Esophagus (tissue), 2 donors: ENCODE data around the gene ITGA11. TPM values are rescaled to one million over a fixed set of nuclear protein-coding genes. Genes with fewer than 3 reads are reported as not detected.

Source experiments
- H3K27ac ChIP-seq, 2 donors: one replicate each; pipeline ENCODE4 v1.5.1; 2013; ENCODE audit warnings: low read depth in 2 of 2, mild to moderate bottlenecking in 2 of 2, inconsistent platforms in 1 of 2, low read length in 1 of 2, moderate library complexity in 1 of 2
- H3K27me3 ChIP-seq, 2 donors: one replicate each; pipeline ENCODE4 v1.6.1; 2013; ENCODE audit warnings: low read length in 2 of 2, control low read depth in 1 of 2, mild to moderate bottlenecking in 1 of 2; ENCODE audit not compliant: insufficient read depth in 2 of 2, control insufficient read depth in 1 of 2
- H3K36me3 ChIP-seq, 2 donors: one replicate each; pipeline ENCODE4 v1.6.1; 2013; ENCODE audit warnings: low read length in 1 of 2; ENCODE audit not compliant: control insufficient read depth in 2 of 2, insufficient read depth in 2 of 2
- H3K4me1 ChIP-seq, 2 donors: one replicate each; pipeline ENCODE4 v1.6.1; 2013; ENCODE audit warnings: low read length in 1 of 2; ENCODE audit not compliant: control insufficient read depth in 2 of 2, insufficient read depth in 2 of 2
- H3K4me3 ChIP-seq, 2 donors: one replicate each; pipeline ENCODE4 v1.5.1; 2013; ENCODE audit warnings: low read length in 2 of 2, mild to moderate bottlenecking in 2 of 2, low read depth in 1 of 2, moderate library complexity in 1 of 2
- H3K9me3 ChIP-seq, 2 donors: one replicate each; pipeline ENCODE4 v1.6.1; 2013; ENCODE audit warnings: mild to moderate bottlenecking in 2 of 2, low read depth in 1 of 2, low read length in 1 of 2, moderate library complexity in 1 of 2; ENCODE audit not compliant: control insufficient read depth in 2 of 2, insufficient read depth in 1 of 2
- WGBS, 2 donors: extraction: QIAGEN DNeasy Blood & Tissue Kit; methylation state at CpG; one replicate each; pipeline ENCODE4 v1.1.7; 2013; 5-methylcytosine and 5-hydroxymethylcytosine counted together
- polyA plus RNA-seq, 2 donors: library from polyadenylated mRNA; stranded (reverse); fragments of 200-250 nt; gene quantifications; one replicate each; pipeline ENCODE4 v1.2.3, GENCODE V29; 2013
- donor health status: healthy with polysubstance abuse.
- donor health status: Bipolar disorder and iron deficiency.

The ITGA11 gene, protein sequence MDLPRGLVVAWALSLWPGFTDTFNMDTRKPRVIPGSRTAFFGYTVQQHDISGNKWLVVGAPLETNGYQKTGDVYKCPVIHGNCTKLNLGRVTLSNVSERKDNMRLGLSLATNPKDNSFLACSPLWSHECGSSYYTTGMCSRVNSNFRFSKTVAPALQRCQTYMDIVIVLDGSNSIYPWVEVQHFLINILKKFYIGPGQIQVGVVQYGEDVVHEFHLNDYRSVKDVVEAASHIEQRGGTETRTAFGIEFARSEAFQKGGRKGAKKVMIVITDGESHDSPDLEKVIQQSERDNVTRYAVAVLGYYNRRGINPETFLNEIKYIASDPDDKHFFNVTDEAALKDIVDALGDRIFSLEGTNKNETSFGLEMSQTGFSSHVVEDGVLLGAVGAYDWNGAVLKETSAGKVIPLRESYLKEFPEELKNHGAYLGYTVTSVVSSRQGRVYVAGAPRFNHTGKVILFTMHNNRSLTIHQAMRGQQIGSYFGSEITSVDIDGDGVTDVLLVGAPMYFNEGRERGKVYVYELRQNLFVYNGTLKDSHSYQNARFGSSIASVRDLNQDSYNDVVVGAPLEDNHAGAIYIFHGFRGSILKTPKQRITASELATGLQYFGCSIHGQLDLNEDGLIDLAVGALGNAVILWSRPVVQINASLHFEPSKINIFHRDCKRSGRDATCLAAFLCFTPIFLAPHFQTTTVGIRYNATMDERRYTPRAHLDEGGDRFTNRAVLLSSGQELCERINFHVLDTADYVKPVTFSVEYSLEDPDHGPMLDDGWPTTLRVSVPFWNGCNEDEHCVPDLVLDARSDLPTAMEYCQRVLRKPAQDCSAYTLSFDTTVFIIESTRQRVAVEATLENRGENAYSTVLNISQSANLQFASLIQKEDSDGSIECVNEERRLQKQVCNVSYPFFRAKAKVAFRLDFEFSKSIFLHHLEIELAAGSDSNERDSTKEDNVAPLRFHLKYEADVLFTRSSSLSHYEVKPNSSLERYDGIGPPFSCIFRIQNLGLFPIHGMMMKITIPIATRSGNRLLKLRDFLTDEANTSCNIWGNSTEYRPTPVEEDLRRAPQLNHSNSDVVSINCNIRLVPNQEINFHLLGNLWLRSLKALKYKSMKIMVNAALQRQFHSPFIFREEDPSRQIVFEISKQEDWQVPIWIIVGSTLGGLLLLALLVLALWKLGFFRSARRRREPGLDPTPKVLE
- under 1 TPM; 0.14 to 0.45 TPM for polyA plus RNA-seq

DNA sequence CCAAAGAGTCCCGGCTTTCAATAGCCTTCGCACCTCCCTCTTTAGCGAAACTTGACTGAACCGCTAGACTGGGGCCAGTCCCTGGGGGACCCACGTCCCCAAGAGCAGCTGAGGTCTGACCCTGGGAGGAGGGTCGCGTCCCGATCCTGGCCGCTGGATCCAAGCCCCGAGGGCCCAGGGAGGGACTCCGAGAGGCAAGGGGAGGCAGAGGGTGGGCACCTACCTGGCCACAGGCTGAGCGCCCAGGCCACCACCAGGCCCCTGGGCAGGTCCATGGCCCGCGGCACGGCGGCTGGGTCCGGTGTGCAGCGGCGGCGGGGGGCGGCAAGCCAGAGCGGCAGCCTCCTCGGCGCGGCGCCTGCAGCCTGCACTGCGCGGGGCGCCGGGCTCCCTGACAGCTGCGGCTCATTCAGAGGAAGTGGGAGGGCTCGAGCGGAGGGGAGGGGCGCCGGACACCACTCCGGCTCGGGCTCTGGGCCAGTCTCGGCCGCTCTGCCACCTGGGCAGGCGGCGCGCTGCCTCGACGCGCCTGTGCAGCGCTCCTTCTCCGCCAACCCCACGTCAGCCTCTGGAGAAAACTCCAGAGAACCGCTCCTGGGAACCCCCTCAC is at the start of gene ITGA11:
TSS of gene ITGA11 (minus strand) at position 372 of the 610 bp plus-strand sequence. CDS start at position 275, 97 bp downstream.
- Histone ChIP-seq H3K27me3 (no peaks in the 10 kb centered on the region), H3K36me3 (no peaks in the 10 kb centered on the region), H3K4me3 (peak within 1 kb of the TSS; percentile 13 to 25), H3K27ac (no peak within 1 kb of the TSS), H3K4me1 (peaks cover 0 to 8% of the 10 kb centered on the region in 2 donors), H3K9me3 (no peaks in the 10 kb centered on the region)
- WGBS, 2 donors, result 1 to 2% methylated on average over 34 to 49 of the region's 49 CpGs

DNA sequence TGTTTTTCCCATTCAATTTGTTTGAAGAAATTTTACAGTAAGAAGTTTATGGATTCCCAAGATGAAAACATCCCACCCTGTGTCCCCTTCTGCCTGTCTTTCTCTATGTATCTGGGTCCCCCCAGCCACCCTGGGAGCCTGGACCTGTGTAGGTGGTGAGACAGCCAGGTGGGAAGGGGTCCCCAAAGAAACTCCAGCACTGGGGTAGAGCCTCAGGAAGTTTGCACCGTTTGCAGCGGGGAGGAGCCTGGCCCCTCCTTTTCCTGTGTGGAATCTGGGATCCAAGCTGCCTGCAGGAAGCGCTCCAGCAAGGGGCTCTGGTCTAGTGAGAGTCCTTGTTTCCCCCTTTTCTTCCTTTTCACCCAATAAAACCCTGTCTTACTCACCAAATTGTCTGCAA is 49.4 kb upstream of the ITGA11 start:
- Histone ChIP-seq H3K4me1 (peaks cover 0 to 5% of the 10 kb centered on the region in 2 donors), H3K4me3 (no peak overlapping the region), H3K27me3 (no peaks in the 10 kb centered on the region), H3K9me3 (no peaks in the 10 kb centered on the region), H3K27ac (no peak overlapping the region), H3K36me3 (no peaks in the 10 kb centered on the region)
- WGBS, 2 donors, result 75 to 80% methylated on average over 3 of the region's 3 CpGs

DNA sequence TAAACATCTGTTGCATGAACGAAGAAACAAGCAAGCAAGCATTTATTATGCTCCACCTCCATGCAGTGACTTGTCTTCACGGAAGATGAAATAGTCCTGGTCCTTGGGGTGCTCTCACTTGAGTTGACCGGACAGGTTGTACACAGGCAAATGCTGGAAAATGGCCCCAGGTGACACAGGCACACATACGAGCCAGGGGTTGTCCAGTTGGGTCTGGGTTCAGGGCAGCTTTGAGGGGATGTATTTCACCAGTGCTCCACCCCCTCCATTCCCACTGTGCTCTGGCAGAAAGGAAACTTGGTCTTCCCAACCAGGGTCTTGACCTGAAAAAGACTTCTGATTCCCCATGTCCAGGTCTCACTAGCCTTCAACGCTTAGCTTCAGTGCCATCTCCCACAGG is 48.3 kb upstream of the ITGA11 start:
- WGBS, 2 donors, result 79 to 92% methylated on average over 5 of the region's 5 CpGs
- Histone ChIP-seq H3K4me3 (no peak overlapping the region), H3K4me1 (peaks cover 0 to under 1% of the 10 kb centered on the region in 2 donors), H3K9me3 (no peaks in the 10 kb centered on the region), H3K27ac (no peak overlapping the region), H3K36me3 (no peaks in the 10 kb centered on the region), H3K27me3 (no peaks in the 10 kb centered on the region)

- 76 to 82% methylated on average over 4 of the region's 4 CpGs for WGBS, 2 donors
- Histone ChIP-seq H3K4me3 (no peak overlapping the region), H3K27me3 (no peaks in the 10 kb centered on the region), H3K9me3 (no peaks in the 10 kb centered on the region), H3K4me1 (no peaks in the 10 kb centered on the region), H3K36me3 (no peaks in the 10 kb centered on the region), H3K27ac (no peak overlapping the region)
Measured at GRCh38 chr15:68479870-68480269, 47.9 kb upstream of the ITGA11 start.

GRCh38 chr15:68479406-68479805 is 47.4 kb upstream of the ITGA11 start:
- Histone ChIP-seq H3K36me3 (no peaks in the 10 kb centered on the region), H3K9me3 (no peaks in the 10 kb centered on the region), H3K4me1 (no peaks in the 10 kb centered on the region), H3K4me3 (no peak overlapping the region), H3K27ac (no peak overlapping the region), H3K27me3 (no peaks in the 10 kb centered on the region)
- WGBS, 2 donors, result 62 to 67% methylated on average over 12 of the region's 12 CpGs

DNA sequence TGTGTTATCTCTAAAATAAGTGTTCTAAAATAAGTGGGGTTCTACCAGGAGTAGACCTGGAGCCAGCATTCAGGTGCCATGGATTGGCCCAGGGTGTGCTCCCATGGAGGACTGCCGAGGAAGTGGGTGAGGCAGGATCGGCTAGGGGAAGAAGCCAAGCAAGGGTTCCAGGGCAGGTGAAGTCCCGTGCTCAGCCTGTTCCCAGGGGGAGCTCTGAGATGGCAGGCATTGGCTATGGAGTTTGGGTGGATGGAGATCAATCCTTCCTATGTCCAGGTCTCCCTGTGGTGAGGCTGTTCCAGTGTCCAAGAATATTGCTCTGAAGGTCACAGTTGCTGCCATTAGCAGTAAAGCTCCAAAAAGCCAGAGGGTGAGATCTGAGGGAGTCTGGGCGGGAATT is 46.9 kb upstream of the ITGA11 start:
- no peaks in the 10 kb centered on the region for H3K4me1 ChIP-seq
- H3K9me3 ChIP-seq, result no peaks in the 10 kb centered on the region
- 87% methylated on average over 4 of the region's 4 CpGs for WGBS, 2 donors
- H3K4me3 ChIP-seq, result no peak overlapping the region
- H3K27ac ChIP-seq, result no peak overlapping the region
- H3K36me3 ChIP-seq, result no peaks in the 10 kb centered on the region
- H3K27me3 ChIP-seq, result no peaks in the 10 kb centered on the region

DNA sequence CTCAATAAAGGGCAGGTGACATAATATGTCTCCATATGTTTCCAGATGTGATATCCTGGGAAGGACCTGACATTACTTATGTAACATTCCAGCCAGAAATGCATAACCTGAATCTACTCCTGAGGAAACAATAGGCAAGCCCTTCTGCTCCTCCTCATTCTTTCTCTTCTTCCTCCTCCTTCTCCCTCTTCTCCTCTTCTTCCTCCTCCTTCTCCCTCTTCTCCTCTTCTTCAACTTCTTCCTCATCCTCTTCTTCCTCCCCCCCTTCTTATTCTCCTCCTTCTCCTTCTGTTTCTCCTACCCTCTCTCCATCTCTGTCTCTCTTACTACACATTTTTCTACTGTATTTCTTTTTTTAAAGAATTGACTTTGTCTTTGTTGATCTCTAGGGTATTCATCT is 43.5 kb upstream of the ITGA11 start:
- Histone ChIP-seq H3K36me3 (no peaks in the 10 kb centered on the region), H3K4me3 (no peak overlapping the region), H3K27ac (no peak overlapping the region), H3K9me3 (no peaks in the 10 kb centered on the region), H3K27me3 (no peaks in the 10 kb centered on the region), H3K4me1 (no peaks in the 10 kb centered on the region)

- Histone ChIP-seq H3K4me1 (no peaks in the 10 kb centered on the region), H3K27me3 (no peaks in the 10 kb centered on the region), H3K9me3 (no peaks in the 10 kb centered on the region), H3K4me3 (no peak overlapping the region), H3K36me3 (no peaks in the 10 kb centered on the region), H3K27ac (no peak overlapping the region)
- 57 to 63% methylated on average over 5 of the region's 5 CpGs for WGBS, 2 donors
Measured at GRCh38 chr15:68471541-68471940, 39.6 kb upstream of the ITGA11 start.

- Histone ChIP-seq H3K4me3 (no peak overlapping the region), H3K36me3 (no peaks in the 10 kb centered on the region), H3K9me3 (no peaks in the 10 kb centered on the region), H3K4me1 (no peaks in the 10 kb centered on the region), H3K27me3 (no peaks in the 10 kb centered on the region), H3K27ac (no peak overlapping the region)
- 89 to 94% methylated on average over 5 of the region's 5 CpGs for WGBS, 2 donors
Measured at GRCh38 chr15:68470976-68471375, 39.0 kb upstream of the ITGA11 start.
